HepG2 (cell line): ENCODE results near the gene SQSTM1. TPM values are rescaled to one million over a fixed set of nuclear protein-coding genes. Genes with fewer than 3 reads are reported as not detected.

Source experiments
- ADNP ChIP-seq: sonication (generic); formaldehyde crosslinking; IDR thresholded peaks from 2 replicates; pipeline ENCODE4 v1.4.0; 2020; ENCODE audit warnings: missing genetic modification reagents
- ARNTL ChIP-seq: sonication (generic); formaldehyde crosslinking; IDR thresholded peaks from 2 replicates; pipeline ENCODE4 v1.4.0; 2020; ENCODE audit warnings: mild to moderate bottlenecking, missing genetic modification reagents
- BRF2 ChIP-seq: sonication (generic); formaldehyde crosslinking; IDR thresholded peaks from 2 replicates; pipeline ENCODE4 v1.8.1; 2022; ENCODE audit warnings: mild to moderate bottlenecking, missing genetic modification reagents
- ESRRA ChIP-seq: sonication (generic); formaldehyde crosslinking; IDR thresholded peaks from 2 replicates; pipeline ENCODE4 v1.5.1; 2020; ENCODE audit warnings: mild to moderate bottlenecking, low read depth, missing genetic modification reagents
- ETV6 ChIP-seq: sonication (generic); formaldehyde crosslinking; conservative IDR thresholded peaks from 2 replicates; pipeline ENCODE4 v1.4.0; 2020; ENCODE audit warnings: missing genetic modification reagents
- FOSL1 ChIP-seq: sonication (generic); formaldehyde crosslinking; IDR thresholded peaks from 2 replicates; pipeline ENCODE4 v1.9.0; 2021; ENCODE audit warnings: missing genetic modification reagents, borderline replicate concordance
- GLMP ChIP-seq: sonication (generic); formaldehyde crosslinking; IDR thresholded peaks from 2 replicates; pipeline ENCODE4 v1.9.0; 2021; ENCODE audit warnings: missing genetic modification reagents, mild to moderate bottlenecking, borderline replicate concordance
- KLF16 ChIP-seq, 2 experiments: sonication (generic) in 1 of 2; formaldehyde crosslinking in 1 of 2; IDR thresholded peaks; 2 replicates each; pipeline versions ENCODE4 v1.6.1 to v1.8.0; 2016 to 2023; ENCODE audit warnings: missing genetic modification reagents in 2 of 2, missing compliant biosample characterization in 1 of 2
- NFATC3 ChIP-seq: sonication (generic); formaldehyde crosslinking; IDR thresholded peaks from 2 replicates; pipeline ENCODE4 v1.5.1; 2020; ENCODE audit warnings: mild to moderate bottlenecking, missing genetic modification reagents
- PLSCR1 ChIP-seq: sonication (generic); formaldehyde crosslinking; IDR thresholded peaks from 2 replicates; pipeline ENCODE4 v1.5.0; 2020; ENCODE audit warnings: missing genetic modification reagents, mild to moderate bottlenecking, borderline replicate concordance
- SIN3A ChIP-seq: IDR thresholded peaks from 2 replicates; pipeline ENCODE4 v1.6.1; 2011; ENCODE audit warnings: low read depth, mild to moderate bottlenecking, control low read depth, low read length, borderline replicate concordance
- SMYD3 ChIP-seq: sonication (generic); formaldehyde crosslinking; IDR thresholded peaks from 2 replicates; pipeline ENCODE4 v1.8.1; 2023; ENCODE audit warnings: mild to moderate bottlenecking, missing genetic modification reagents
- TEAD3 ChIP-seq: optimal IDR thresholded peaks from 2 replicates; pipeline ENCODE3; 2016; ENCODE audit warnings: borderline replicate concordance
- THAP8 ChIP-seq: sonication (generic); formaldehyde crosslinking; IDR thresholded peaks from 2 replicates; pipeline ENCODE4 v1.5.1; 2020; ENCODE audit warnings: missing genetic modification reagents, mild to moderate bottlenecking, borderline replicate concordance
- ZBTB4 ChIP-seq: sonication (generic); formaldehyde crosslinking; IDR thresholded peaks from 2 replicates; pipeline ENCODE4 v1.4.0; 2020; ENCODE audit warnings: missing genetic modification reagents, mild to moderate bottlenecking, borderline replicate concordance
- ZC3H13 ChIP-seq: sonication (generic); formaldehyde crosslinking; IDR thresholded peaks from 2 replicates; pipeline ENCODE4 v1.8.1; 2023; ENCODE audit warnings: mild to moderate bottlenecking, missing genetic modification reagents, moderate library complexity
- ZNF281 ChIP-seq: sonication (generic); formaldehyde crosslinking; IDR thresholded peaks from 2 replicates; pipeline ENCODE4 v1.4.0; 2020; ENCODE audit warnings: missing genetic modification reagents, borderline replicate concordance
- ZNF326 ChIP-seq: sonication (generic); formaldehyde crosslinking; IDR thresholded peaks from 2 replicates; pipeline ENCODE4 v1.4.0; 2020; ENCODE audit warnings: missing genetic modification reagents, borderline replicate concordance
- ZNF562 ChIP-seq: sonication (generic); formaldehyde crosslinking; IDR thresholded peaks from 2 replicates; pipeline ENCODE4 v1.8.0; 2022; ENCODE audit warnings: missing genetic modification reagents, borderline replicate concordance
- polyA plus RNA-seq, 8 experiments: library from polyadenylated mRNA; depleted of rRNA in 3 of 8; stranded (reverse) in 7 of 8; unstranded in 1 of 8; fragments of >200 nt; fragmentation: Illumina TruSeq in 4 of 8; extraction: Trizol in 4 of 8; gene quantifications; 2 replicates each; pipeline versions ENCODE4 v1.2.1 to v1.2.3, GENCODE V29; 2011 to 2016; ENCODE audit warnings: low read depth in 4 of 8, missing spikeins in 1 of 8, mixed read lengths in 1 of 8; ENCODE audit not compliant: insufficient read depth in 1 of 8
- total RNA-seq, 5 experiments: library from RNA; depleted of rRNA; stranded (reverse); fragments of >200 nt; fragmentation: Illumina TruSeq; extraction: Trizol; gene quantifications; 2 replicates each; pipeline ENCODE4 v1.2.3, GENCODE V29; 2016; ENCODE audit warnings: low read depth in 1 of 5

The SQSTM1 gene
- total and polyA plus RNA-seq, 2 of the 13 experiments (the other 11 are each of a cell fraction or from before 2014, with no cell fraction given), result 90.9 to 160 TPM

GRCh38 chr5:179818746-179819295 lies 1.9 kb upstream of the SQSTM1 start (continued):
- peak; percentile 65 for TF ChIP-seq TEAD3 (CRISPR knock-in tag)
- peak; percentile 44; the same call in 1 of the 2 replicates for TF ChIP-seq ESRRA (CRISPR knock-in tag)
- TF ChIP-seq SMYD3 (CRISPR knock-in tag), result peak; percentile 64; the same call in 1 of the 2 replicates
- TF ChIP-seq ADNP (CRISPR knock-in tag), result no peak
- TF ChIP-seq ZNF562 (CRISPR knock-in tag), result no peak
- TF ChIP-seq PLSCR1 (CRISPR knock-in tag), result no peak; the same call in 1 of the 2 replicates
- TF ChIP-seq KLF16 (CRISPR knock-in tag; IDR thresholded peaks at IDR 0.05), result peak in 1 of 2 experiments; percentile 94; a peak in 2 of 4 replicates
- peak; percentile 97 for TF ChIP-seq ZNF281 (CRISPR knock-in tag)
- 0 out of 2 replicates have a peak, but pooled peaks have one; percentile 84 for TF ChIP-seq THAP8 (CRISPR knock-in tag)
- TF ChIP-seq ZNF326, result no peak
- TF ChIP-seq FOSL1 (CRISPR knock-in tag), result peak; percentile 98
- TF ChIP-seq ZC3H13, result peak; percentile 80; the same call in 1 of the 2 replicates
- TF ChIP-seq GLMP (CRISPR knock-in tag), result no peak
- no peak for TF ChIP-seq ZBTB4
- TF ChIP-seq ARNTL (CRISPR knock-in tag), result peak; percentile 78; the same call in 1 of the 2 replicates
- TF ChIP-seq ETV6, result no peak
- TF ChIP-seq SIN3A, result peak; percentile 72; the same call in 1 of the 2 replicates
- no peak for TF ChIP-seq NFATC3 (CRISPR knock-in tag)
- peak; percentile 62; the same call in 1 of the 2 replicates for TF ChIP-seq BRF2
